Loucy (cell line): ENCODE results near the gene MMS19.

Experiments used
- EZH2phosphoT487 ChIP-seq: fragments of 200-600 bp; IDR thresholded peaks from 2 replicates; pipeline ENCODE4 v1.6.1; 2018; ENCODE audit warnings: antibody characterized with exemption, mild to moderate bottlenecking, moderate library complexity, borderline replicate concordance
- TF ChIP-seq, protein P1 (sequence below): fragments of 200-600 bp; sonication (generic); conservative IDR thresholded peaks from 2 replicates; pipeline ENCODE4 v1.5.1; 2014; ENCODE audit warnings: mild to moderate bottlenecking, antibody characterized with exemption, low read length

DNA sequence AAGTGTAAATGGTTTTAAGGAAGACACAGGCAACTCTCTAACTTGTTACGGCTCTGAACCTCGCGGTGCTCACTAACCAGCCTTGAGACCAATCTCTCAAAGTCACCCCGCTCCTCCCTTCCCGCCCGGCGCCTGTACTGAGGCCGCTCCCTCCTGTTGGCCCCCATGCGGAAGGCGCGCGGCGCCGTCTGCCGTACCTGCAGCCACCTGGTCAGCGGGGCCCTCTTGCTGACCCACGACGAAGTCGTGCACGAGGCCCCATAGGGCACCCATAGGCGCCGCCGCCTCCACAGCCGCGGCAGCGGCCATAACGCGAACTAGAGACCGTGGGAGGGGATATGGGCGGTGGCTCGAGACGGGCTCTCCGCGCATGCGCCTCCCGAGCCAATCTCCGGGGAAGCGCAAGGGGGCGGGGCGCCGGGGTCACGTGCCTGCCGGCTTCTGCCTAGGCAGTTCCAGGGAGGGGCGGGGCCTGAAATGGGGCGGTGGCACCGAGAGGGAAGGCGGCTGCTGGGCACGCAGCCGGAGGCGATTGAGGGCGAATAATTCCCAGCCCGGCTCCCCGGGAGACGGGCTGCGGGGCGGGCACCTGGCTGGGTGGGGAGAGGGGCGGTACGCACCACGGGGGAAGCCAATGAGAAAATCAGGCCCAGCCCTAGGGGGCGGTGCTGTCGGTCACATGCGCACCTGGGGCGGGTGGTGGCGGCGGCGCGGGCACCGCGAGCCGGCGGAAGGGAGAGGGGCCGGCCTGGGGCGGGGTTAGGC lies at the start of gene MMS19:
- TF ChIP-seq, protein P1, sequence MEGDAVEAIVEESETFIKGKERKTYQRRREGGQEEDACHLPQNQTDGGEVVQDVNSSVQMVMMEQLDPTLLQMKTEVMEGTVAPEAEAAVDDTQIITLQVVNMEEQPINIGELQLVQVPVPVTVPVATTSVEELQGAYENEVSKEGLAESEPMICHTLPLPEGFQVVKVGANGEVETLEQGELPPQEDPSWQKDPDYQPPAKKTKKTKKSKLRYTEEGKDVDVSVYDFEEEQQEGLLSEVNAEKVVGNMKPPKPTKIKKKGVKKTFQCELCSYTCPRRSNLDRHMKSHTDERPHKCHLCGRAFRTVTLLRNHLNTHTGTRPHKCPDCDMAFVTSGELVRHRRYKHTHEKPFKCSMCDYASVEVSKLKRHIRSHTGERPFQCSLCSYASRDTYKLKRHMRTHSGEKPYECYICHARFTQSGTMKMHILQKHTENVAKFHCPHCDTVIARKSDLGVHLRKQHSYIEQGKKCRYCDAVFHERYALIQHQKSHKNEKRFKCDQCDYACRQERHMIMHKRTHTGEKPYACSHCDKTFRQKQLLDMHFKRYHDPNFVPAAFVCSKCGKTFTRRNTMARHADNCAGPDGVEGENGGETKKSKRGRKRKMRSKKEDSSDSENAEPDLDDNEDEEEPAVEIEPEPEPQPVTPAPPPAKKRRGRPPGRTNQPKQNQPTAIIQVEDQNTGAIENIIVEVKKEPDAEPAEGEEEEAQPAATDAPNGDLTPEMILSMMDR: no peak
- TF ChIP-seq EZH2phosphoT487: no peak
